IMR-90 (cell line): ENCODE data around the gene MTA1. TPM values are rescaled to one million over a fixed set of nuclear protein-coding genes. Genes with fewer than 3 reads are reported as not detected.

Experiments
- ATAC-seq: fragments of 200-7000 bp; cut with Tn5 transposase; 2 replicates; pipeline ENCODE4 v1.9.1; 2020; ENCODE audit warnings: low read depth, mild to moderate bottlenecking, moderate library complexity
- BruUV-seq: library from RNA; stranded (reverse); fragments of 400-500 nt; replicated peaks from 2 replicates; lab custom pipeline; 2021; lab: Mats Ljungman, UMichigan
- CTCF ChIA-PET: fragments of 300-600 bp; formaldehyde crosslinking; extraction: SDS; loops from one replicate; lab custom pipeline; 2021; ENCODE audit warnings: antibody characterized with exemption; lab: Yijun Ruan, JAX
- POLR2A ChIA-PET: fragments of 300-600 bp; sonication (Branson Sonifier 250); formaldehyde crosslinking; loops from one replicate; lab custom pipeline; 2022; ENCODE audit warnings: antibody characterized with exemption; ENCODE audit not compliant: unreplicated experiment; lab: Charles Lee
- DNase-seq: peaks from one replicate; pipeline ENCODE4 v3.0.0; 2013
- H2AFZ ChIP-seq: replicated peaks from 2 replicates; pipeline ENCODE3; 2013; ENCODE audit warnings: low read length, mild to moderate bottlenecking; ENCODE audit not compliant: poor library complexity
- H2AK5ac ChIP-seq: 2 replicates; pipeline ENCODE4 v1.6.1; 2013; ENCODE audit warnings: low read depth, low read length, inconsistent platforms
- H2AK9ac ChIP-seq: replicated peaks from 2 replicates; pipeline ENCODE3; 2013; ENCODE audit warnings: mild to moderate bottlenecking, low read depth, low read length, moderate library complexity; ENCODE audit not compliant: poor library complexity
- H2BK120ac ChIP-seq: 2 replicates; pipeline ENCODE4 v1.6.1; 2013; ENCODE audit warnings: low read depth, low read length, inconsistent platforms
- H2BK15ac ChIP-seq: 3 replicates; pipeline ENCODE4 v1.6.1; 2013; ENCODE audit warnings: low read depth, low read length, inconsistent platforms
- H2BK20ac ChIP-seq: 2 replicates; pipeline ENCODE4 v1.6.1; 2013; ENCODE audit warnings: low read depth, mild to moderate bottlenecking, inconsistent platforms, low read length, moderate library complexity
- H2BK5ac ChIP-seq: 2 replicates; pipeline ENCODE4 v1.6.1; 2013; ENCODE audit warnings: mild to moderate bottlenecking, low read depth, low read length, inconsistent platforms; ENCODE audit not compliant: poor library complexity, severe bottlenecking
- H3K14ac ChIP-seq: replicated peaks from 2 replicates; pipeline ENCODE4 v1.6.1; 2013; ENCODE audit warnings: low read depth, low read length, inconsistent platforms
- H3K18ac ChIP-seq: 2 replicates; pipeline ENCODE4 v1.6.1; 2013; ENCODE audit warnings: low read depth, low read length, control low read depth
- H3K23ac ChIP-seq: 2 replicates; pipeline ENCODE4 v1.6.1; 2013; ENCODE audit warnings: low read depth, low read length, inconsistent platforms
- H3K27ac ChIP-seq: 2 replicates; pipeline ENCODE4 v1.5.1; 2013; ENCODE audit warnings: mild to moderate bottlenecking, control low read depth, low read length; ENCODE audit not compliant: insufficient read depth
- H3K27me3 ChIP-seq: 2 replicates; pipeline ENCODE4 v1.6.1; 2013; ENCODE audit warnings: low read length; ENCODE audit not compliant: control insufficient read depth, insufficient read depth
- H3K36me3 ChIP-seq: 2 replicates; pipeline ENCODE4 v1.6.1; 2013; ENCODE audit warnings: low read length, mixed read lengths; ENCODE audit not compliant: control insufficient read depth, insufficient read depth
- H3K4ac ChIP-seq: 2 replicates; pipeline ENCODE4 v1.6.1; 2013; ENCODE audit warnings: low read depth, low read length, inconsistent platforms
- H3K4me1 ChIP-seq: 2 replicates; pipeline ENCODE4 v1.6.1; 2013; ENCODE audit warnings: low read length, mixed read lengths; ENCODE audit not compliant: control insufficient read depth, insufficient read depth
- H3K4me2 ChIP-seq: 2 replicates; pipeline ENCODE4 v1.6.1; 2013; ENCODE audit warnings: low read depth, mild to moderate bottlenecking, control low read depth, low read length, moderate library complexity
- H3K4me3 ChIP-seq: 2 replicates; pipeline ENCODE4 v1.5.1; 2013; ENCODE audit warnings: low read depth, mild to moderate bottlenecking, control low read depth, low read length, moderate library complexity; ENCODE audit not compliant: insufficient read depth
- H3K56ac ChIP-seq: 2 replicates; pipeline ENCODE4 v1.6.1; 2013; ENCODE audit warnings: low read length, inconsistent platforms; ENCODE audit not compliant: insufficient read depth; ENCODE audit errors: extremely low read depth
- H3K79me1 ChIP-seq, 2 experiments: 2 replicates each; pipeline ENCODE4 v1.6.1; 2013; ENCODE audit warnings: low read length in 2 of 2, inconsistent platforms in 1 of 2, low read depth in 1 of 2
- H3K9ac ChIP-seq: 2 replicates; pipeline ENCODE4 v1.6.1; 2013; ENCODE audit warnings: low read depth, low read length, control low read depth
- H3K9me1 ChIP-seq: 2 replicates; pipeline ENCODE4 v1.6.1; 2013; ENCODE audit warnings: low read length, inconsistent platforms; ENCODE audit not compliant: insufficient read depth
- H3K9me3 ChIP-seq: 2 replicates; pipeline ENCODE4 v1.6.1; 2013; ENCODE audit warnings: low read length; ENCODE audit not compliant: control insufficient read depth, insufficient read depth
- H4K20me1 ChIP-seq: 2 replicates; pipeline ENCODE4 v1.6.1; 2013; ENCODE audit warnings: low read length, inconsistent platforms; ENCODE audit not compliant: insufficient read depth
- H4K5ac ChIP-seq: 2 replicates; pipeline ENCODE4 v1.6.1; 2013; ENCODE audit warnings: mild to moderate bottlenecking, low read depth, low read length, control low read depth
- H4K8ac ChIP-seq, 2 experiments: 2 replicates each; pipeline ENCODE4 v1.6.1; 2013; ENCODE audit warnings: low read depth in 2 of 2, low read length in 2 of 2, control low read depth in 1 of 2, inconsistent platforms in 1 of 2
- H4K91ac ChIP-seq: 2 replicates; pipeline ENCODE4 v1.6.1; 2013; ENCODE audit warnings: low read depth, low read length, inconsistent platforms; ENCODE audit not compliant: insufficient read depth
- BHLHE40 ChIP-seq: fragments of 150-350 bp; IDR thresholded peaks from 2 replicates; pipeline ENCODE4 v1.6.1; 2016; ENCODE audit warnings: mild to moderate bottlenecking, low read depth, low read length
- CEBPB ChIP-seq: IDR thresholded peaks from 2 replicates; pipeline ENCODE4 v1.6.1; 2012; ENCODE audit warnings: low read depth, low read length, improper control_type of control experiment
- CHD1 ChIP-seq: IDR thresholded peaks from 2 replicates; pipeline ENCODE4 v1.6.1; 2012; ENCODE audit warnings: low read depth, low read length, improper control_type of control experiment
- CTCF ChIP-seq: conservative IDR thresholded peaks from 2 replicates; pipeline ENCODE4 v1.5.1; 2012; ENCODE audit warnings: mild to moderate bottlenecking, low read depth, low read length, improper control_type of control experiment
- FOS ChIP-seq: fragments of 150-350 bp; IDR thresholded peaks from 2 replicates; pipeline ENCODE4 v1.6.1; 2016; ENCODE audit warnings: low read depth, low read length
- MAFK ChIP-seq: IDR thresholded peaks from 2 replicates; pipeline ENCODE4 v1.6.1; 2012; ENCODE audit warnings: low read depth, low read length, improper control_type of control experiment
- MAZ ChIP-seq: IDR thresholded peaks from 2 replicates; pipeline ENCODE4 v1.6.1; 2012; ENCODE audit warnings: low read depth, mild to moderate bottlenecking, low read length, improper control_type of control experiment, moderate library complexity, borderline replicate concordance
- NFE2L2 ChIP-seq: fragments of 150-350 bp; IDR thresholded peaks from 2 replicates; pipeline ENCODE4 v1.6.1; 2016; ENCODE audit warnings: low read depth, mild to moderate bottlenecking, low read length
- RAD21 ChIP-seq: IDR thresholded peaks from 2 replicates; pipeline ENCODE4 v1.6.1; 2012; ENCODE audit warnings: low read length, improper control_type of control experiment
- RCOR1 ChIP-seq: IDR thresholded peaks from 2 replicates; pipeline ENCODE4 v1.6.1; 2012; ENCODE audit warnings: mild to moderate bottlenecking, low read length, improper control_type of control experiment; ENCODE audit not compliant: insufficient replicate concordance
- RFX5 ChIP-seq: IDR thresholded peaks from 2 replicates; pipeline ENCODE4 v1.8.0; 2012; ENCODE audit warnings: low read depth, mild to moderate bottlenecking, low read length, moderate library complexity
- SMC3 ChIP-seq: fragments of 150-350 bp; IDR thresholded peaks from 2 replicates; pipeline ENCODE4 v1.6.1; 2016; ENCODE audit warnings: low read depth, mild to moderate bottlenecking, antibody characterized with exemption, low read length, moderate library complexity
- USF2 ChIP-seq: fragments of 150-350 bp; IDR thresholded peaks from 2 replicates; pipeline ENCODE4 v1.6.1; 2017; ENCODE audit warnings: mild to moderate bottlenecking, antibody characterized with exemption, low read length, low read depth
- WGBS, 2 experiments: methylation state at CpG; one replicate each; pipeline versions ENCODE4 v1.1.5 to v1.1.7; 2013; ENCODE audit warnings: missing lambda C conversion rate in 2 of 2; ENCODE audit not compliant: insufficient read length in 1 of 2; ENCODE audit errors: extremely low coverage in 2 of 2; 5-methylcytosine and 5-hydroxymethylcytosine counted together
- dilution Hi-C: fragments of 300-500 bp; cut with HindIII; formaldehyde crosslinking; loops from one replicate; pipeline ENCODE4 v1.14.3; 2018; ENCODE audit warnings: low sequenced_read_pairs; ENCODE audit not compliant: unreplicated experiment
- in situ Hi-C: fragments of 300-500 bp; cut with MboI; formaldehyde crosslinking; loops from 3 replicates; pipeline ENCODE4 v1.14.3; 2019; ENCODE audit warnings: low sequenced_read_pairs, inconsistent platforms, mixed read lengths
- intact Hi-C: fragments of 100-400 bp; cut with micrococcal nuclease; formaldehyde crosslinking; loops from 2 replicates; pipeline ENCODE4 v1.10.0; 2022
- polyA plus RNA-seq, 3 experiments: library from polyadenylated mRNA; depleted of rRNA; stranded (reverse); fragments of >200 nt; gene quantifications; 2 replicates each; pipeline ENCODE4 v1.2.3, GENCODE V29; 2012; ENCODE audit warnings: low replicate concordance in 1 of 3
- total RNA-seq: library from RNA; depleted of rRNA; stranded (reverse); fragments of >200 nt; gene quantifications from 2 replicates; pipeline ENCODE4 v1.2.3, GENCODE V29; 2012

The MTA1 gene
- total and polyA plus RNA-seq, 2 of the 4 experiments (the other 2 are of a cell fraction): 21.5 to 61.6 TPM

GRCh38 chr14:105464501-105464900 lies 44.9 kb downstream of the MTA1 start:
- H3K56ac ChIP-seq: no peak overlapping the region
- no peak overlapping the region for H2AK5ac ChIP-seq
- H4K91ac ChIP-seq: no peak overlapping the region
- H2AFZ ChIP-seq: no peak overlapping the region
- in situ Hi-C loops: no loop called here
- DNase-seq (no peak), ATAC-seq (no peak)
- H3K27me3 ChIP-seq: no peaks in the 10 kb centered on the region
- no peak overlapping the region for H3K23ac ChIP-seq
- H3K4me2 ChIP-seq: no peak overlapping the region
- no peak overlapping the region for H2BK20ac ChIP-seq
- H3K79me1 ChIP-seq: no peaks in the 10 kb centered on the region; a peak in 1 of 4 replicates
- H3K14ac ChIP-seq: no peak overlapping the region
- intact Hi-C loops: no loop called here
- H3K18ac ChIP-seq: no peak overlapping the region
- no peak overlapping the region for H4K8ac ChIP-seq
- H4K5ac ChIP-seq: no peak overlapping the region
- H2BK5ac ChIP-seq: no peak overlapping the region
- no TSS peak for BruUV-seq
- no peak overlapping the region for H3K9ac ChIP-seq
- H3K9me1 ChIP-seq: 0 out of 2 replicates have a peak, but pooled peaks cover 3% of the 10 kb centered on the region
- H2AK9ac ChIP-seq: no peak overlapping the region
- H3K36me3 ChIP-seq: peaks cover 72% of the 10 kb centered on the region
- H3K27ac ChIP-seq: no peak overlapping the region
- no peak overlapping the region for H2BK15ac ChIP-seq
- H3K4me3 ChIP-seq: no peak overlapping the region
- dilution Hi-C loops: no loop called here
- H3K9me3 ChIP-seq: no peaks in the 10 kb centered on the region
- H2BK120ac ChIP-seq: no peak overlapping the region
- H3K4me1 ChIP-seq: peaks cover 2% of the 10 kb centered on the region; the same call in 1 of the 2 replicates
- H3K4ac ChIP-seq: no peak overlapping the region
- peaks cover 5% of the 10 kb centered on the region for H4K20me1 ChIP-seq
- ChIA-PET CTCF (no interaction called here), POLR2A (no interaction called here)
- 96% methylated on average over 10 of the region's 33 CpGs; no CpG with 5 or more reads in 1 of the 2 experiments for WGBS, 2 experiments
- TF ChIP-seq FOS (no peak), SMC3 (no peak), RFX5 (no peak), USF2 (no peak), BHLHE40 (no peak), CEBPB (no peak), RAD21 (no peak), CTCF (no peak), RCOR1 (no peak), MAFK (no peak), CHD1 (no peak), NFE2L2 (no peak), MAZ (no peak)
